Frontal cortex (tissue), 4 donors: Measurements from ENCODE around the gene ERAS. TPM values are rescaled to one million over a fixed set of nuclear protein-coding genes. Genes with fewer than 3 reads are reported as not detected.

Experiments used
- DNase-seq, 2 donors: peaks; one replicate each; pipeline ENCODE4 v3.0.0; 2012; ENCODE audit warnings: low spot score in 2 of 2
- FAIRE-seq: peaks from 2 replicates; lab custom pipeline; 2012; peaks lifted over from hg19 to GRCh38; lab: Jason Lieb, UNC
- total RNA-seq: library from RNA; depleted of rRNA; stranded (reverse); fragments of >200 nt; gene quantifications from one replicate; pipeline ENCODE4 v1.2.3, GENCODE V29; 2014
- donor health status: control.
- donor health status: control.
- donor health status: control.

Gene ERAS, protein sequence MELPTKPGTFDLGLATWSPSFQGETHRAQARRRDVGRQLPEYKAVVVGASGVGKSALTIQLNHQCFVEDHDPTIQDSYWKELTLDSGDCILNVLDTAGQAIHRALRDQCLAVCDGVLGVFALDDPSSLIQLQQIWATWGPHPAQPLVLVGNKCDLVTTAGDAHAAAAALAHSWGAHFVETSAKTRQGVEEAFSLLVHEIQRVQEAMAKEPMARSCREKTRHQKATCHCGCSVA
- total RNA-seq: not detected

DNA sequence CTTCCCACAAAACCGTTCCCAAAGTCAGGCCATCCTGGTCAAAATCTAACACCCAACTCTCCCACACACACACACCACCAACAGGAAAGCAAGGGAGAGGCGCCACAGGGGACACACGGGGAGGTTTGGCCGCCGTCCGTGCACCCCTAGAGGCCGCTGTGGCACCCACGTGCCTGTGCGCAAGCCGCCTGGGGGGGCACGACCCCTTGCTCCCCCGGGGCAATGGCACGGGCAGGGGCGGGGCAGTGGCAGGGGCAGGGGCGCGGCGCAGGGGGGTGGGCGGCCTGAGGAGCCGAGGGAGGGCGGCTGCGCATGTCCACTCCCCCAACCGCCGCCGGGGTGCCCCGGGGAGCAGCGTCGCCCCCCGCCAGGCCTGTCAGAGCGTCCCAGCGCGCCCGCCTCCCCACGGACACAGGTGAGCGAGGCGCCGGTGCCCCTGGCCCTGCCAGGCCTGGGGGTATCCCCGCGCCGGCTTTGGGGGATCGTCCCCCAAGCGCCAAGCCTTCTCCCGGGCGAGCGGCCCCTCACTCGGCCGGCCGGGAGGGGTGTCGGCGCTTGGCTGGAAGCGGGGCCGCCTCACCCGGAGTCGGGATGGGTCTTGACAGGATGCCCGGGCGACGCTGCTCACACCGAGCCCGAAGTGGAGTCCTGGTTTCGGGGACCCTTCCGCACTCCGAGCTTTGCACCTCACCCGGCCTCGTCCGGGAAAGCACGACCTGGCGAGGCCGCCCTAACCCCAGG is at the start of gene ERAS:
Gene ERAS, plus strand, starts transcription at position 379 of the 741 bp plus-strand sequence. CDS start 2,611 bp downstream, outside the sequence.
- no peak for FAIRE-seq

GRCh38 chrX:48776818-48777439 is 49.4 kb upstream of the ERAS start:
- FAIRE-seq: no peak
- DNase-seq: no peak

More for the DNA sequence above, at the start of gene ERAS:
- DNase-seq: no peak

DNA sequence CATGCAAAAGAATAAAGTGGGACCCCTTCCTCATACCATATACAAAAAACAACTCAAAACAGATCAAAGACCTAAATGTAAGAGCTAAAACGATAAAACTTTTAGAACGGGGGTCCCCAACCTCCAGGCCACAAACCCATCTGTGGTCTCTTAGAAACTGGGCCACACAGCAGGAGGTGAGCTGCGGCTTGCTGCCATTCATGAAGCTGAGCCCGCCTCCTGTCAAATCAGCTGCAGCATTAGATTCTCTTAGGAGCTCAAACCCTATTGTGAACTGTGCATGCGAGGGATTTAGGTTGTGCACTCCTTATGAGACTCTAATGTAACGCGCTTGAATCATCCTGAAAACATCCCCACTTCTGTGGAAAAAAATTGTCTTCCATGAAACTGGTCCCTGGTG is 46.9 kb upstream of the ERAS start:
- no peak for FAIRE-seq
- DNase-seq: no peak

DNA sequence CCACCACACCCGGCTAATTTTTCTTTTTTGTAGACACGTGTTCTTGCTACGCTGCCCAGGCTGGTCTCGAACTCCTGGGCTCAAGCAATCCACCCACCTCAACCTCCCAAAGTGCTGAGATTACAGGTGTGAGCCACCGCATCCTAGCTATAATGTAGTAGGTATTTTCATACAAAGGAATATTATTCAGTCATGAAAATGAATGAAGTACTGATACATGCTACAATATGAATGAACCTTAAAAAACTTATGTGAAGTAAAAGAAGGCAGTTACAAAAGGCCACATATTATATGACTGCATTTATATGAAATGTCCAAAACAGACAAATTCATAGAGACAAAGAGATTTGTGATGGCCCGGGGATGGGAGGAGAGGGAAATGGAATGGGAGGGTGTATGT is 44.6 kb upstream of the ERAS start:
- DNase-seq (no peak), FAIRE-seq (no peak)

GRCh38 chrX:48782216-48782615 is 44.1 kb upstream of the ERAS start:
- DNase-seq: no peak

DNA sequence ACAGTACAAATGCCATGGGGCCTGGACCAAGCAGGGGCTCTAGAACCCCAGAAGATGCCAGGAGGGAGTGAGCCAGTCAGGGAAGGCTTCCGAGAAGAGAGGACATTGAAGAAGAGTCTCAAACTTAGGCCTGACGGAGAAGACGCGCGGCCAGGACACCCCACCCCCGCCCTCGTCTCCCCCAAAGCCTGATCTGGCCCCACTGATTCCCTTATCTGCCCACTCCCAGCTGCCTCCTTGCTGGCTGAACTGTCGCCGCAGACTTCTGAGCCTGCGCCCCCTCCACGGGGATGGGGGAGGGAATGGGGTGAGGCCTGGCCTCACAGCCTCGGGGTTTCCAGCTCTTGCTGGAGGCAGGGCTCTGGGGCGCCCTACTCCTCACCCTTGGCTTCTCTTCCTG is 43.5 kb upstream of the ERAS start:
- no peak for FAIRE-seq
- DNase-seq: no peak

More at GRCh38 chrX:48782216-48782615, 44.1 kb upstream of the ERAS start:
- no peak for FAIRE-seq

DNA sequence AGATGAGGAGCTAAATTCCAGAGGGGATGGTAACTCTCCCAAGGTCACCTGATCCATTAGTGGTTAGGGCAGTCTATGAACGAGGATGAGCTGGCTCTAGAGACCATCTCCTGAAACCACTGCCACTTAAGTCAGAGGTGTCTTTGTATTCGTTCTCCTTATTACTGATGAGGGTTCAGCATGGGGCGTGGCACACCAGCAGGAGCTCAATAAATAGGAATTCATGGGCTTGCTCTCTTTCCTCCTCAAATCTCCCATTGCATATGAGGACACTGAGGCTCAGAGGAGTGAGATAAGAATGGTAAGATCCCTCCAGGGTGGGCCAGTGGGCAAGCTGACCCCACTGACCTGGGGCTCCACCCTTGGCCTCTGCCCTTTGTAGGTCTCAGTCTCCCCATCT is 41.6 kb upstream of the ERAS start:
- no peak for DNase-seq
- no peak for FAIRE-seq

DNA sequence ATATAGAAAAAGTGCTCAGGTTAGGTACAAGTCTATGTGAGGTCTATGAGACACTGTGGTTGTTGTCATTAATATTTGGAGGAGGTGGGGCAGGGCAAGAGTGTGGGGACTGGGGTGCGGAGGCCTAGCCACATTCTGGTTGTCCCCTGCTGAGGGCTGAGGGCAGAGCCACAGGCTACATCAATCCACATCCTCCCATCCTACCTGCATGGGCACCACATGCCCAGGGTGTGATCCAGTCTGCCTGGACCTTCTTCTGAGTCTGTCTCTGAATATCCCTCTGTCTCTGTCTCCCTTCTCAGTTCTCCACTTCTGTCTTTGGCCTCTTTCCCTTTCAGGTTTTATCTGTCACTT is 41.1 kb upstream of the ERAS start:
- no peak for DNase-seq
- FAIRE-seq: no peak

GRCh38 chrX:48785540-48786214 is 40.6 kb upstream of the ERAS start:
- DNase-seq (no peak), FAIRE-seq (no peak)

GRCh38 chrX:48786341-48786800 is 39.9 kb upstream of the ERAS start, which contains the start of gene GATA1:
Gene GATA1, plus strand, starts transcription at chrX:48786590. Its CDS starts 4,520 bp downstream, at chrX:48791110.
- FAIRE-seq: no peak

DNA sequence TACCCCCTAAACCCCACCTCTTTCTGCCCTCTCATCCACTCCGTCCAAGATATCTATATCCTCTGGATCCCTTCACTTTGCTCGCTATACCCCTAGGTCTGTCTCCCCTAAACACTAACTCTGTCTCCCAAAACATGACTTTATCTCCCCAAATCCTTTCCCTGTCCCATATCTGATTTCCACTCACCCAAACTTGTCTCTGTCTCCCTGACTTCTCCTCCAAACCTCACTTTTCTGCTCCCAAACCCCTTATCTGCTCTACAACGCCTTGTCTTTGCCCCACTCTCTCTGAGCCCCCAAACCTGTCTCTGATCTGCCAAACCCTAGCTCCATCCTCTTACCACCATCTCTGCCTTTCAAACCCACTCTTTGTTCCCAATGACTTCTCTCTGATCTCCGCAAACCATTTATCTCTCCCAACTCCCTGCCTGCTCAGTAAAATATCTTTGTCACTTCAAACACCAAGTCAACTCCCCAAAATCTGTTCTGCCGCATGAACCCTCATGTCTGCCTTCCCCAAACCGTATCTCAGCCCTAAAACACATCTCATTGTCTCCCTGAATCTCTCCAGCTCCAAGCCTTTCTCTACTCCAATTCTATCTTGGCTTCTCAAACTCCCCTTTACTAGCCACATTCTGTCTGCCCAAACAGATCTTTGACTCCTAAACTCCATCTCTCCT is 39.3 kb upstream of the ERAS start:
- DNase-seq (no peak), FAIRE-seq (no peak)

More at GRCh38 chrX:48786341-48786800, 39.9 kb upstream of the ERAS start, which contains the start of gene GATA1:
- no peak for DNase-seq

- no peak for FAIRE-seq
- no peak for DNase-seq
Measured at GRCh38 chrX:48787505-48788443, 38.5 kb upstream of the ERAS start.

DNA sequence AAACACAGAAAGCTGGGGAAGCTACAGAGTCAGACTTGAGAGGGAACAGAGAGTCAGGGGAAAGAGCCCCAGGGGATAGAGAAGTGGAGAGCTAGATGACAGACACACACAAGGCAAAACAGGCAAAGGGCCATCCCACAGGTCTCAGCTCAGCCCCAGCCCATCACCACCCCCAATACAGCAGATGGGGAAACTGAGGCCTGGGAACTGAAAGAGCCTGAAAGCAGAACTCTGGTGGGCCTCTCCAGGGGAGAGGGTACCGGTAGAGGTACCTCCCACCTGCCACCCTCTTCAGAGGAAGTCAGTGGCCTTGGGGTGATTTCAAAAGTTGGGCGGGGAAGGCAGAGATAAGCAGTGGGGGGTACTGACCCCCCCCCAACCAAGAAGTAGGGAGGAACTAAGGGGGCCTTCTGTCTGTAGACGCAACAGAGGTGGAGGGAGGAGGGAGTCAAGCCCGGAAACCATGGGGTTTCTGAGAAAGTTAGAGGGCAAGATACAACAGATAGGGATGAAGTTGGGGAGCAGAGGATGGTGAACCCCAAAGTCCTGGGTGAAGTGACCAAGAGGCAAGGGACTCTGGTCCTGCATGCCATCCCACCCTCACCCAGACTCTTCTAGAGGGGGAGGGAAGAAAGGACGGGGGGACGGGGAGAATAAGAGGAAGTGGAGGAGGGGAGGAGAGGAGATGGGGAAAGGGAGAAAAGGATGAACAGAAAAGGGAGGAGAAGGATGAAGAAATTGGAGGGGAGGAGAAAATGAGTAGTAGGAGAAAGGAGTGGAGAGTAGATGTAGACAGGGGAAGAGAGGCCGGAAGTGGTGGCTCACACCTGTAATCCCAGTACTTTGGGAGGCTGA is 36.7 kb upstream of the ERAS start:
- no peak for FAIRE-seq
- no peak for DNase-seq

GRCh38 chrX:48790477-48790876 is 35.8 kb upstream of the ERAS start:
- no peak for FAIRE-seq
- DNase-seq: no peak

DNA sequence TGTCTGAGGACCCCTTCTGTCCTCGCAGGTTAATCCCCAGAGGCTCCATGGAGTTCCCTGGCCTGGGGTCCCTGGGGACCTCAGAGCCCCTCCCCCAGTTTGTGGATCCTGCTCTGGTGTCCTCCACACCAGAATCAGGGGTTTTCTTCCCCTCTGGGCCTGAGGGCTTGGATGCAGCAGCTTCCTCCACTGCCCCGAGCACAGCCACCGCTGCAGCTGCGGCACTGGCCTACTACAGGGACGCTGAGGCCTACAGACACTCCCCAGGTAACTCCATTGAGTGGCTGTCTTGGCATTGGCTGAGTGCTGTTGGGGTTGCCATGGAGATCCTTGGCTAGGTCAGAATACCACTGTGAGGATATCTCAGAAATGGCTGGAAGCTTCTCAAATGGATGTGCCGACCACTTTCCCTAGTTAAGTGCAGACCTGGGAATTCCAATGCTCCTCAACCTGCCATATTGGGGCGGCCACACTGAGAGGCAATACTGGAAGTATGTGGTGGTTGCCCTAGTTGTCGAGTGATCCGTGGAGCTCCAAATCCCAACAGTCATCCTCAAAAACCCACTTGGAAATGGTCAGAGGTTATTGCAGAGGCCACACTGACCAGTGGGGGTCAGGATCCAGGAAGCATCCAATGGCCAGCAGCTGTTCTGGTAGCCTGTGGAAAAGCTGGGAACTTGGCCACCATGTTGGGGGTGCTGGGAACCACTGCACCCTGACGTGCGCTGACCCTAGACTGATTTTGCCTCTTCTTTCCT is 35.1 kb upstream of the ERAS start:
- no peak for FAIRE-seq

DNA sequence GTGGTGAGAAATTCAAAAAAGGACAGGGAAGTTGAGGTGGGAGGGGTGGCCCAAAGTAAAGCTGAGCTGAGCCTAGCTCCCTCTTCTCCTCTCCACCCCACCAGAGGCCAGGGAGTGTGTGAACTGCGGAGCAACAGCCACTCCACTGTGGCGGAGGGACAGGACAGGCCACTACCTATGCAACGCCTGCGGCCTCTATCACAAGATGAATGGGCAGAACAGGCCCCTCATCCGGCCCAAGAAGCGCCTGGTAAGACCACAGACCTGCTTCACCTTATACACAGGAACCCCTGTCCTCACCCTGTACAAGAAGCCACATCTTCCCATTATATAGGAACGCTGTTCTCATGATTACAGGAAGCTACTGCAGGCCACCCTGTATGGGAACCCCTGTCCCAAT is 34.1 kb upstream of the ERAS start:
- DNase-seq (no peak), FAIRE-seq (no peak)

More for the DNA sequence above, 35.1 kb upstream of the ERAS start:
- no peak for DNase-seq

- no peak for DNase-seq
- no peak for FAIRE-seq
Measured at GRCh38 chrX:48793935-48794334, 32.4 kb upstream of the ERAS start.
